Peyer's patch (tissue), 4 donors: ENCODE results near the gene MYT1. TPM values are rescaled to one million over a fixed set of nuclear protein-coding genes. Genes with fewer than 3 reads are reported as not detected.

ENCODE experiments used
- DNase-seq, 3 donors: peaks; one replicate each; pipeline ENCODE4 v3.0.0-alpha.2; 2017 to 2019
- H3K27ac ChIP-seq, 4 donors: fragments of 200-600 bp; sonication (generic); one replicate each; pipeline ENCODE4 v1.5.1; 2016 to 2019
- H3K27me3 ChIP-seq, 2 donors: fragments of 200-600 bp; sonication (generic); one replicate each; pipeline ENCODE4 v1.5.1; 2019
- H3K36me3 ChIP-seq, 3 donors: fragments of 200-600 bp; sonication (generic); one replicate each; pipeline ENCODE4 v1.5.1; 2016 to 2019
- H3K4me1 ChIP-seq, 4 donors: fragments of 200-600 bp; sonication (generic); one replicate each; pipeline ENCODE4 v1.5.1; 2016 to 2019
- H3K4me3 ChIP-seq, 4 donors: fragments of 200-600 bp; sonication (generic); 1 replicate in 3 of 4; 2 replicates in 1 of 4; pipeline ENCODE4 v1.5.1; 2016 to 2019; ENCODE audit warnings: mild to moderate bottlenecking in 1 of 4
- H3K9me3 ChIP-seq, 4 donors: fragments of 200-600 bp; sonication (generic); one replicate each; pipeline ENCODE4 v1.5.1; 2016 to 2019; ENCODE audit warnings: mild to moderate bottlenecking in 1 of 4
- CTCF ChIP-seq, 6 experiments: fragments of 450-650 bp in 4 of 6; fragments of 200-600 bp in 2 of 6; sonication (generic) in 1 of 6; IDR thresholded peaks; one replicate each; pipeline ENCODE4 v1.5.1; 2017 to 2019; ENCODE audit warnings: antibody characterized with exemption in 6 of 6, mild to moderate bottlenecking in 3 of 6, moderate library complexity in 1 of 6
- POLR2A ChIP-seq, 2 donors: fragments of 450-650 bp; IDR thresholded peaks; one replicate each; pipeline ENCODE4 v1.5.1; 2017; ENCODE audit warnings: antibody characterized with exemption in 2 of 2, mild to moderate bottlenecking in 2 of 2, moderate library complexity in 2 of 2
- total RNA-seq, 4 donors: library from RNA; depleted of rRNA; stranded (reverse); fragments of >200 nt; gene quantifications; one replicate each; pipeline ENCODE4 v1.1.0, GENCODE V29; 2016

The MYT1 gene
- total RNA-seq, 4 donors from 2014 or later: 0.18 to 0.83 TPM; not detected in 2

GRCh38 chr20:64200740-64201139, 36.5 kb downstream of the MYT1 start:
- Histone ChIP-seq H3K27me3 (no peaks in the 10 kb centered on the region), H3K36me3 (no peaks in the 10 kb centered on the region), H3K4me3 (no peak overlapping the region), H3K9me3 (no peaks in the 10 kb centered on the region), H3K27ac (no peak overlapping the region), H3K4me1 (no peaks in the 10 kb centered on the region)
- no peak for TF ChIP-seq POLR2A (IDR thresholded peaks at IDR 0.05)
- no peak for TF ChIP-seq CTCF (IDR thresholded peaks at IDR 0.05)
- no peak for DNase-seq

- no peak for DNase-seq
These were observed 37.4 kb downstream of the MYT1 start for GRCh38 chr20:64201653-64202052.

GRCh38 chr20:64203037-64203777, 39.0 kb downstream of the MYT1 start:
- no peaks in the 10 kb centered on the region for H3K4me1 ChIP-seq
- no peak for TF ChIP-seq CTCF (IDR thresholded peaks at IDR 0.05)
- TF ChIP-seq POLR2A (IDR thresholded peaks at IDR 0.05): no peak

More at GRCh38 chr20:64201653-64202052, 37.4 kb downstream of the MYT1 start:
- Histone ChIP-seq H3K27me3 (no peaks in the 10 kb centered on the region), H3K4me3 (no peak overlapping the region), H3K36me3 (no peaks in the 10 kb centered on the region), H3K27ac (no peak overlapping the region), H3K4me1 (no peaks in the 10 kb centered on the region), H3K9me3 (no peaks in the 10 kb centered on the region)
- TF ChIP-seq POLR2A (IDR thresholded peaks at IDR 0.05) (no peak), CTCF (IDR thresholded peaks at IDR 0.05) (no peak)

DNA sequence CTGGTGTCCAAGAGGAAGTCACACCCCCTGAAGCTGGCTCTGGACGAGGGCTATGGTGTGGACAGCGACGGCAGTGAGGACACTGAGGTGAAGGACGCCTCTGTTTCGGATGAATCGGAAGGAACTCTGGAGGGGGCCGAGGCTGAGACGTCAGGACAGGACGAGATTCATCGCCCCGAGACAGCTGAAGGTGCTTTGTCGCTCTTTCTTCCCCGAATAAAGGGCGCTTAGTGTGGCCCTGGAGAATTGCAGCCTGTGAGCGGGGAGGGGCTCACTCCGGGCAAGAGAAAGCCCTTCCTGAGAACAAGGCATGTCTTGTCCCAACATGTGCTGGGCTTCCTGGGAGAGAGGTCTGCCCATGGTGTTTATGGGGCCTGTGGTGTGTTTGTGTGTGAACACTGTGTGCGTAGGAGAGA, 41.4 kb downstream of the MYT1 start:
- no peak overlapping the region for H3K27ac ChIP-seq
- no peaks in the 10 kb centered on the region for H3K4me1 ChIP-seq
- no peaks in the 10 kb centered on the region for H3K36me3 ChIP-seq
- no peaks in the 10 kb centered on the region for H3K9me3 ChIP-seq
- H3K27me3 ChIP-seq: no peaks in the 10 kb centered on the region
- TF ChIP-seq CTCF (IDR thresholded peaks at IDR 0.05) (no peak), POLR2A (IDR thresholded peaks at IDR 0.05) (no peak)
- DNase-seq: no peak
- H3K4me3 ChIP-seq: no peak overlapping the region

More at GRCh38 chr20:64203037-64203777, 39.0 kb downstream of the MYT1 start:
- no peaks in the 10 kb centered on the region for H3K9me3 ChIP-seq
- H3K4me3 ChIP-seq: no peak overlapping the region
- no peaks in the 10 kb centered on the region for H3K27me3 ChIP-seq
- no peak overlapping the region for H3K27ac ChIP-seq
- no peak for DNase-seq
- no peaks in the 10 kb centered on the region for H3K36me3 ChIP-seq

DNA sequence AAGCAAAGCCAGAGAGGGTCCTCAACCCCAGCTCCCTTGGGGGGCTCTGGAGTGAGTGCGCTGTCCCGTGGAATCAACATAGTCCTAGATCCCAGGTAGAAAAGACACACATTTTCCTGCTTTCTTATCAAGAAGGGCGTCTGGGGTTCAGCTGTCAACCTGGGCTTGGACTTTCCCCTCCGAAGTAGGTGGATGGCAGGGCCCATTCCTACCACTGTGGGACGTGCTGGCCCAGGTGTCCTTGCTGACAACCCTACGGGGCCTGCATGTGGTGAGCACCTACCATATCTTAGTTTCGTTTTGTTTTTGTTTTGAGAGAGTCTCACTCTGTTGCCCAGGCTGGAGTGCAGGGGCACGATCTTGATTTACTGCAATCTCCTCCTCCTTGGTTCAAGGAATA, 42.4 kb downstream of the MYT1 start:
- H3K4me1 ChIP-seq: no peaks in the 10 kb centered on the region
- no peaks in the 10 kb centered on the region for H3K27me3 ChIP-seq
- DNase-seq: no peak
- H3K27ac ChIP-seq: no peak overlapping the region
- no peaks in the 10 kb centered on the region for H3K9me3 ChIP-seq
- TF ChIP-seq CTCF (IDR thresholded peaks at IDR 0.05) (no peak), POLR2A (IDR thresholded peaks at IDR 0.05) (no peak)
- no peaks in the 10 kb centered on the region for H3K36me3 ChIP-seq
- H3K4me3 ChIP-seq: no peak overlapping the region
